GM15510 (cell line): Measurements from ENCODE around the gene TROAP.

Source experiments
- POLR2A ChIP-seq: IDR thresholded peaks from 3 replicates; pipeline ENCODE4 v1.6.1; 2011; ENCODE audit warnings: borderline replicate concordance; ENCODE audit not compliant: insufficient read length; ENCODE audit errors: extremely low read depth

Gene TROAP

DNA sequence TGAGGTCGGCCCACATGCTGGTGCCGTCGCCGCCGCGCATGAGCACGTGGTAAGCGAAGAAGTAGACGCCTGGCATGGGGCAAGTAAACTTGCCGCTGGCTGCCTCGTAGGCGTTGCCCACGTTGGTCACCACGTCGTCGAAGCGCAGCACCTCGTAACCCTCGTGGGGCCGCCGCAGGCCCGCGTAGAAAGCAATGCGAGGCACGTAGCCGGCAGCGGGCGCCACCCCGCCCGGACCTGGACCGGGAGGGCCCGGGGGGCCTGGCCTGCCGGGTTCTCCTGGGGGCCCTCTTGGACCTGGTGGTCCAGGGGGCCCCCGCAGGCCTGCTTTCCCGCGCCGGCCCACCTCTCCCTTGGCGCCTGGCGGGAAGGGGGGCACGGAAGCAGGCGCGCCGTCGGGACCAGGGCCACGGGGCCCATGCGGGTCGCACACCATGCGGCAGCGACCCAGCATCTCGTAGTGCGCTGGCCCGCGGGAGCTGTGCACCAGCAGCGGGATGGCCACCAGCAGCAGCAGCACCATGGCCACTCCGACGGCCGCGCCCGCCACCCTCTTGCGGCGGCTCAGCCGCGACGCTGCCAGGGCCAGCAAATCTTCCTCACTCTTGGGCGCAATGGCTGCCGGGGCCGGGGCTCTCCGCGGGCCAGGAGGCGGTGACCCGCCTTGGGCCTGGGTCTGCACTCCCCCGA lies 13.0 kb downstream of the TROAP start:
- TF ChIP-seq POLR2A = no peak

GRCh38 chr12:49336645-49337584 lies 13.9 kb downstream of the TROAP start, which contains the start of gene C1QL4:
Gene C1QL4 (minus strand): TSS chr12:49337188. CDS start chr12:49336477, 711 bp downstream.
- no peak for TF ChIP-seq POLR2A

DNA sequence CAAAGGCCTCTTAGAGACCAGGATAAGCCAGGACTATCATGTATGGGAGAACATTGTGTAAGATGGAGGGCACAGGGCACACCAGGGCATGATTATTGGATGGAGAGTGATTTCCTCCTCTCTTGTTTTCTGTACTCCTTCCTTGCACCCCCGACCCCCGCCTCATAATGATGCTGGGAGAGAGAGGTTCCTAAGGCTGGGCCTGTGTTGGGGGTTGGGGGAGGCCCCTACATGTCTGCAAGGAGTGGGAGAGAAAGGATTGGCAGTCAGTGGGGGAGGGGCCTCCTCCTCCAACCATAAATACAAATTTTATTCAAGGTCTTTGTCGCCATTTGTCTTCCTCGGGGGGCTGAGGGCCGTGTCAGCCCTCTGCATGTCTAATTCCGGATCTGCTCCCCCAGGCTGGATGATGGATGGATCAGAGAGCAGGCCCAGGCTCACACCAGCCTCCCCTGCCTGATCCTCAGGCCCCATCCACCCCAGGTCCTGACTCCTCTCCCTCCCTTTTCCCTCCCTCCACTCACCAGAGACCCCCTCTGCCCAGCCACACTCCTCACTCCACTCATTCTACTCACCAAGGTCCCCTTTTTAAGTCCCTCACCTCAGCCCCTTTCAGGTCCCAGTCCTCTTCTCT lies 15.9 kb downstream of the TROAP start:
- TF ChIP-seq POLR2A = no peak

DNA sequence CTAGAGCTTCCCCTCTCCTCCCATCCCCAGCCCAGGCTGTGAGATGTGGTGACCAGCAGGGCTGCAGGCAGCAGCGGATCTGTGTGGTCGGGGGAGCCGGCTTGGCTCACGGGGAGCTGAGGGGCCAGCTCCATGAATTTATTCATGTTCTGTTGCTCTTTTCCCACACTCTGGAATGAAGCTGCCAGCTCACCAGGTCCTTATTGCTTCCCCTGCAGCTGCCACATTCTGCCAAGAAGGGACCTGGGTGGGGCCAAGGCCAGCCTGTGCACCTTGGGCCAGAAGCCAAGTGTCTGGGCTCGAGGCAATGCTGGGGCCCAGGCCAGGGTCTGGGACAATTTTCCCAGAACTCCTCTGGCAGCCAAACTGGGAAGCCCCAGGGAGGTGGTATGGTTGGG lies 16.4 kb downstream of the TROAP start:
- TF ChIP-seq POLR2A = no peak

- TF ChIP-seq POLR2A = no peak
Observed at GRCh38 chr12:49340095-49340870, 17.2 kb downstream of the TROAP start.

- no peak for TF ChIP-seq POLR2A
Observed at GRCh38 chr12:49340971-49341776, 18.1 kb downstream of the TROAP start.

GRCh38 chr12:49341777-49342065 lies 18.7 kb downstream of the TROAP start:
- no peak for TF ChIP-seq POLR2A

DNA sequence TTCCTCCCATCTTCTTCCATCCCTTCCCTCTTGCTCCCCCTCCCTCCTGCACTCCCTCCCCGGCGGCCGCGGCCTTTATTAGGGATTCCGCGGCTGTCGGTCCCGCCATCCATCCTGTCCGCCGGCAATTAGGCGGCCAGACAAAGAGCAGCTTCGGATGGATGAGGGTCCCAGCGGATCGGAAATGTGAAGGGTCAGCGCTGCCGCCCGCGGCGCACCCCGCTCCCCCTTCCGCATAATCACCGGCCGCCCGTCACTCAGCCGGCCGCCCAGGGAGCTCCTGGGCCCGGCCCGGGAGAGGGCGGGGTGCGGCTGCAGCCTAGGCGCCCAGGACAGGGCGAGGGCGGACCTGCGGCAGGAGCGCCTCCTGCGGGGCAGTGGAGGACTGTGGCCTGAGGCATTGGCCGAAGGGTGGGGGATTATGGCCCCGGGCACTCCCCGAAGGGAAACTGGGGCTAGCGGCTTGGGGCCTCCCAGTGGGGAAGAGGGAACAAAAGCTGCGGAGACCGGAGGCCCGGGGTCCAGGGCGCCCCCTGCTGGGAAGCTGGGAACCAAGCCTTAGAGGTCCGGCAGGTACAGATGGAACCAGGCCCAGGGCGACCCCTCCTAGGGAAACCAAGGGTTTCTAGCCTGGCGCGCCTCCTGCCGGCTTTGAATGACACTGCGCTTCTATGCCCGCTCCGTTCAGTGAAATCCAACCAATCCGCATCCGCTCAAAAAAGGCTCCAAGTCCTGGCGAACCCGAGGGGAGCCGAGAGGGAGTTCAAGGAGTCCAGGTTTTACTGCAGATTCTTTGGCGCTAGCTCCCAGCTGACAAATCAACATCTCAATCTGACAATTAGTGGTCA lies 19.2 kb downstream of the TROAP start:
- TF ChIP-seq POLR2A = no peak

DNA sequence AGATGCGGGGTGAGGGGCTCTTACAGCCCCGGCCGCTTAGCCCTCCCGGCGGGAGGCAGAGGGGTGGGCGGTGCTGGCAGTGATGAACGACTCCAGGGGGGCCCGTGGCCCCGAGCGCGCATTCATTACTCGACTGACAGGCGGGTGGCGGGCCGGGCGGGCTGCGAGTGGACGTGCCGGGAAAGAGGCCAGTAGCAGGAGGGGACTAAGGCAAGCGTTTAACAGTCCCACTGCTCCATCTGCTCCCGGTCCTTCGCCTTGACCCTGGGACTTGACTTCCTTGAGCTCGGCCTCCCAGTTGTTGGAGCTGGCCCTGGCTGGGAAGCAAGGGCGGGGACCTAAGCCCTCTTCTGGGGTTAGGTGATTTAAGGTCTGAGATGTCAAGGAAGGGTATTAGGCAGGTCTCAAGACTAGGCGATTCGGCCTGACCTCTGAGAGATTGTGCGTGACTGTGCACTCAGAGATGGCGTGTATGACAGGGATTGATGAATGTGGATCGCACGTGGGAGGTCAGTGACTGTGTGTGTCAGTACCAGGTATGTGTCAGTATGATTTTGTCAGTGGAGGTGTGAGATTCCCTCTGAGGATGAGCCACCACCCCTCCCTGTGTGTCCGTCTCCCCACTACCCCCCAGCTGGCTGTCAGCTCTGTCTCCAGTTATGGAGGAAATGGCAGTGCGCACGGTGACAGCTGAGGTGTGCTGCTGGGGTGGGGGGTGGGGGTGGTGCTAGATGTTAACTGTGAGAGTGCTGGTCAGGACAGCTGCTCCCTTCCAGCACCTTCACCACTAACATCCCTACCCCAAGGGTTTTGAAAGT lies 20.1 kb downstream of the TROAP start:
- TF ChIP-seq POLR2A = no peak

- no peak for TF ChIP-seq POLR2A
Observed at GRCh38 chr12:49344486-49345050, 21.5 kb downstream of the TROAP start.

DNA sequence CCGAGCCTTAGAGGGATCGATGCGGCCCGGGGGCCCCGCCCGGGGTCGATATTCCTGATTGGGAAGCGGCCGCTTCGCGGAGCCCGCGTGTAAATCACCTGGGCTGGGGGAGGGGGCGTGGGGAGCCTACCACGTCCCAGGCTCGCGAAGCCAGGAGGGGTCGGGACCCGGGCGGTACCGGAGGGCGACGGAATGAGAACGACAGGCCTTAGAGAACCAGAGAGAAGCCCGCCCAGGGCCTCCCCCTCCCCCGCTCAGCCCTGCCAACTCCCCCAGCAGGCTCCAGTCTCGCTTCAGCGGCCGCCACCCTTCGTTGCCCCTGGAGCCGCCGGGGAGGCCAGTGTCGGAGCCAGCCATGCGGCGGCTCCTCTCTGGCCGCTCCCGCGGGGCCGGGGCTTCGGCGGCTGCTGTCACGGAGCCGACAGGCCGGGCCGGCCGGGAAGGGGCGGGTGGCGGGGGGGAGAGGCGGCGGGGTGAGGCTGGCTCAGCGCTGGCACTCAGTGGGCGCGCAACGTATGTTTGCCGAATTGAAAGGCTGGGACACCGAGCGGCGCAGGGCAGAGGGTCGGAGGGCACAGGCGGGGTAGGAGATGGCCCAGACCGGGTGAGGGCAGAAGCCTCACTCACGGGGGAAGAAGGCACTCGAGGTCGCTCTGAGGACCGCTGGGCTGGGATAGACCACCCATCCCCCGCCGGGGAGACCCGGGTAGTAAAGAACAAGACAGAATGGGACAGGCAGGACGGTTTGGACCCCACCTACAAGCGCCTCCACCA lies 22.2 kb downstream of the TROAP start:
- no peak for TF ChIP-seq POLR2A

GRCh38 chr12:49345825-49346658 lies 23.0 kb downstream of the TROAP start:
- TF ChIP-seq POLR2A = no peak
